B cell (primary cell): ENCODE data around the gene ABLIM3. TPM values are rescaled to one million over a fixed set of nuclear protein-coding genes. Genes with fewer than 3 reads are reported as not detected.

ENCODE experiments used
- ATAC-seq: fragments of 200-7000 bp; cut with Tn5 transposase; one replicate; pipeline ENCODE4 v1.10.0; 2021; ENCODE audit warnings: low read depth, mild to moderate bottlenecking, moderate number of reproducible peaks, moderate library complexity
- CTCF ChIA-PET: fragments of 350-600 bp; sonication (Branson Sonifier 250); formaldehyde crosslinking; loops from one replicate; lab custom pipeline; 2021; ENCODE audit warnings: antibody characterized with exemption, inconsistent platforms; lab: Charles Lee
- POLR2A ChIA-PET: fragments of 350-600 bp; sonication (Branson Sonifier 250); formaldehyde crosslinking; loops from one replicate; lab custom pipeline; 2021; ENCODE audit warnings: antibody characterized with exemption; lab: Charles Lee
- DNase-seq: peaks from one replicate; pipeline ENCODE4 v3.0.0; 2013
- H2AFZ ChIP-seq: 2 replicates; pipeline ENCODE4 v1.6.1; 2012; ENCODE audit warnings: mild to moderate bottlenecking, low read depth, low read length; ENCODE audit not compliant: insufficient read depth, poor library complexity, severe bottlenecking
- H3K27ac ChIP-seq, 2 donors: 1 replicate in 1 of 2; 2 replicates in 1 of 2; pipeline ENCODE4 v1.5.1; 2012 to 2013; ENCODE audit warnings: low read length in 2 of 2, mild to moderate bottlenecking in 2 of 2, moderate library complexity in 1 of 2
- H3K27me3 ChIP-seq, 4 experiments: fragments of 200-600 bp in 1 of 4; sonication (generic) in 1 of 4; replicated peaks in 1 of 4; 1 replicate in 2 of 4; 2 replicates in 2 of 4; pipeline versions ENCODE4 v1.6.1 to v1.7.0; 2013 to 2016; ENCODE audit warnings: low read length in 3 of 4, mild to moderate bottlenecking in 2 of 4, mixed read lengths in 1 of 4, moderate library complexity in 1 of 4; ENCODE audit not compliant: insufficient read depth in 4 of 4, control insufficient read depth in 3 of 4; ENCODE audit errors: control extremely low read depth in 1 of 4
- H3K36me3 ChIP-seq, 2 experiments: replicated peaks in 1 of 2; 1 replicate in 1 of 2; 2 replicates in 1 of 2; pipeline versions ENCODE4 v1.6.1 to v1.7.1; 2013; ENCODE audit warnings: low read length in 1 of 2; ENCODE audit not compliant: insufficient read depth in 2 of 2, control insufficient read depth in 1 of 2; ENCODE audit errors: control extremely low read depth in 1 of 2, extremely low read depth in 1 of 2
- H3K4me1 ChIP-seq, 2 donors: fragments of 200-600 bp in 1 of 2; sonication (generic) in 1 of 2; 1 replicate in 1 of 2; 2 replicates in 1 of 2; pipeline versions ENCODE4 v1.5.1 to v1.6.1; 2013 to 2017; ENCODE audit warnings: low read length in 2 of 2; ENCODE audit not compliant: control insufficient read depth in 2 of 2, insufficient read depth in 2 of 2
- H3K4me2 ChIP-seq: replicated peaks from 2 replicates; pipeline ENCODE3; 2012; ENCODE audit warnings: mild to moderate bottlenecking, low read depth, low read length; ENCODE audit not compliant: poor library complexity, severe bottlenecking
- H3K4me3 ChIP-seq, 5 experiments: fragments of 200-600 bp in 1 of 5; sonication (generic) in 1 of 5; 1 replicate in 3 of 5; 2 replicates in 2 of 5; pipeline versions ENCODE4 v1.5.1 to v1.7.0; 2011 to 2016; ENCODE audit warnings: low read length in 4 of 5, mild to moderate bottlenecking in 4 of 5, low read depth in 2 of 5, control low read depth in 1 of 5, moderate library complexity in 1 of 5; ENCODE audit not compliant: insufficient read depth in 1 of 5; ENCODE audit errors: control extremely low read depth in 1 of 5, extremely low read depth in 1 of 5
- H3K79me2 ChIP-seq: fragments of 200-600 bp; sonication (generic); one replicate; pipeline ENCODE4 v1.6.0; 2016; ENCODE audit warnings: low read length; ENCODE audit not compliant: control insufficient read depth, insufficient read depth
- H3K9ac ChIP-seq: fragments of 200-600 bp; sonication (generic); 2 replicates; pipeline ENCODE4 v1.6.1; 2017; ENCODE audit warnings: mild to moderate bottlenecking, low read length, moderate library complexity
- H3K9me3 ChIP-seq, 3 donors: one replicate each; pipeline versions ENCODE4 v1.6.1 to v1.7.1; 2013; ENCODE audit warnings: low read length in 2 of 3; ENCODE audit not compliant: control insufficient read depth in 2 of 3, insufficient read depth in 1 of 3; ENCODE audit errors: control extremely low read depth in 1 of 3
- H4K20me1 ChIP-seq: 2 replicates; pipeline ENCODE4 v1.6.0; 2012; ENCODE audit warnings: mild to moderate bottlenecking, low read length; ENCODE audit not compliant: insufficient read depth, control insufficient read depth, poor library complexity, severe bottlenecking
- H3K27ac Mint-ChIP-seq: one replicate; pipeline ENCODE4 v1.8.0; 2021; ENCODE audit warnings: mixed read lengths
- H3K27me3 Mint-ChIP-seq: one replicate; pipeline ENCODE4 v1.8.0; 2021; ENCODE audit warnings: mixed read lengths
- H3K4me1 Mint-ChIP-seq: one replicate; pipeline ENCODE4 v1.8.0; 2021; ENCODE audit warnings: mixed read lengths
- H3K4me3 Mint-ChIP-seq: one replicate; pipeline ENCODE4 v1.8.0; 2021; ENCODE audit warnings: mixed read lengths
- H3K9me3 Mint-ChIP-seq: one replicate; pipeline ENCODE4 v1.8.0; 2022; ENCODE audit warnings: mixed read lengths; ENCODE audit not compliant: insufficient read depth
- EZH2 ChIP-seq: IDR thresholded peaks from 2 replicates; pipeline ENCODE4 v1.6.1; 2012; ENCODE audit warnings: borderline replicate concordance, low read depth, mild to moderate bottlenecking, moderate library complexity, low read length; ENCODE audit not compliant: insufficient read depth, poor library complexity, severe bottlenecking
- WGBS: methylation state at CpG from one replicate; pipeline ENCODE4 v1.1.5; 2013; ENCODE audit warnings: missing lambda C conversion rate; ENCODE audit not compliant: insufficient coverage; 5-methylcytosine and 5-hydroxymethylcytosine counted together
- intact Hi-C: fragments of 100-400 bp; cut with micrococcal nuclease; formaldehyde crosslinking; loops from one replicate; pipeline ENCODE4 v1.10.0; 2022
- polyA plus RNA-seq: library from polyadenylated mRNA; depleted of rRNA; stranded (reverse); fragments of >200 nt; gene quantifications from 2 replicates; pipeline ENCODE4 v1.2.3, GENCODE V29; 2012
- total RNA-seq, 2 donors: library from RNA; stranded (reverse); fragments of 120-200 nt in 1 of 2; gene quantifications; 1 replicate in 1 of 2; 2 replicates in 1 of 2; pipeline versions ENCODE4 v1.2.3 to v1.2.4, GENCODE V29; 2013 to 2022
- TF ChIP-seq, protein P1 (sequence below): fragments of 200-600 bp; IDR thresholded peaks from one replicate; pipeline ENCODE4 v1.8.0; 2022; ENCODE audit warnings: antibody characterized with exemption, mild to moderate bottlenecking

The ABLIM3 gene
- total and polyA plus RNA-seq, 2 donors (not counting 1 experiment from before 2014, with no cell fraction given): not detected

DNA sequence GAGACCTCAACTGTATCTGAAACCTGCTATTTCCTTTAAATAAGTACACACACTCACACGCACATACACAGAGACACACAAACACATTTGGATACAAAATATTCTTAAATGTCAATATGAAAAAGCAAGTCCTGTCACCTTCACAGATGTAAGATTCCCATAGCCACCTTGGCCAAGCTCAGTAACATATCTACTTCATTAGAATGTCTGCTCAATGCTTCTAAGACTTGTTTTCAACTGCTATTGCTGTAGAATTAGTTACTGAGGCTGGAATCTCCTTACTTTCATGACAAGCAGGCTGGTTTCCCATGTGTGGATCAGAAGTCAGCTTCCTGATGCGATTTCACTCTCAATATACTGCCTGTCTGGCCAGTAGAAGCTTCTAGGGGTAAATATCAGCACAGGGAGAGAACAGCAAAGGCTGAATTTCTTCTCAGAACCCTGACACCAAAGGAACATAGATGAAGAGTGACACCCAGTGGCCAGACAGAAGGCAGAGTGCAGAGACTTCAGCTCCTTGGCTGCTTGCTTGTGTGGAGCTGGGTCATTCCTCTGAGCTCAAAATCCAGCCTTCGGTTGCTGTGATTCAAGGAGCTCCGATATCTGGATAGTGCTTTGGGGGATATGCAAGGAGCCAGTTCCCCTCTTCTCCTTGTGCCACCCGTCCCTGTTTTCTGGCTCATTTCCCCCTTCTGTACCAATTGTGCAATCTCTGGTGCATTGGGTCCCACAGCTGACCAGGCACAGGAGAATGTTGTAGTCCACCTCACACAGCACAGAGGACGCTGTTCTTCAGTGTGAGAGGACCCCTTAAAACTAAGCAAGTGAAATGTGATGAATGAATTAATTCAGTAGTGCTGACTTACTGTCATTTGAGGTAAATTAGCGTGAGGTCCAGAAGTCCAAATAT lies 26.6 kb upstream of the ABLIM3 start:
- no peaks in the 10 kb centered on the region for H4K20me1 ChIP-seq
- ATAC-seq (no peak), DNase-seq (peak; percentile 21)
- no peak overlapping the region for H3K4me3 ChIP-seq
- no peaks in the 10 kb centered on the region for H3K36me3 ChIP-seq
- ChIA-PET POLR2A (no interaction called here), CTCF (interaction anchor here (0.7 to 3.2 kb wide), 10 partner anchors 10 to 1260 kb away, joined by 3 to 33 read pairs (median 4); no protein-coding TSS in a partner anchor)
- H3K9ac ChIP-seq: no peak overlapping the region
- H3K4me1 ChIP-seq: no peaks in the 10 kb centered on the region
- no peaks in the 10 kb centered on the region for H3K4me1 Mint-ChIP-seq
- no peak overlapping the region for H2AFZ ChIP-seq
- H3K4me2 ChIP-seq: no peak overlapping the region
- no peak overlapping the region for H3K4me3 Mint-ChIP-seq
- no peaks in the 10 kb centered on the region for H3K9me3 ChIP-seq
- intact Hi-C loops: loop anchor here (5.0 to 10.0 kb wide), 3 partner anchors 672 to 1160 kb away; no protein-coding TSS in a partner anchor
- H3K9me3 Mint-ChIP-seq: no peaks in the 10 kb centered on the region
- WGBS: 29% methylated on average over 3 of the region's 7 CpGs
- H3K27me3 Mint-ChIP-seq: peaks cover 31% of the 10 kb centered on the region
- H3K27ac Mint-ChIP-seq: no peak overlapping the region
- no peak overlapping the region for H3K27ac ChIP-seq
- H3K27me3 ChIP-seq: no peaks in the 10 kb centered on the region
- no peaks in the 10 kb centered on the region for H3K79me2 ChIP-seq
- TF ChIP-seq, protein P1, sequence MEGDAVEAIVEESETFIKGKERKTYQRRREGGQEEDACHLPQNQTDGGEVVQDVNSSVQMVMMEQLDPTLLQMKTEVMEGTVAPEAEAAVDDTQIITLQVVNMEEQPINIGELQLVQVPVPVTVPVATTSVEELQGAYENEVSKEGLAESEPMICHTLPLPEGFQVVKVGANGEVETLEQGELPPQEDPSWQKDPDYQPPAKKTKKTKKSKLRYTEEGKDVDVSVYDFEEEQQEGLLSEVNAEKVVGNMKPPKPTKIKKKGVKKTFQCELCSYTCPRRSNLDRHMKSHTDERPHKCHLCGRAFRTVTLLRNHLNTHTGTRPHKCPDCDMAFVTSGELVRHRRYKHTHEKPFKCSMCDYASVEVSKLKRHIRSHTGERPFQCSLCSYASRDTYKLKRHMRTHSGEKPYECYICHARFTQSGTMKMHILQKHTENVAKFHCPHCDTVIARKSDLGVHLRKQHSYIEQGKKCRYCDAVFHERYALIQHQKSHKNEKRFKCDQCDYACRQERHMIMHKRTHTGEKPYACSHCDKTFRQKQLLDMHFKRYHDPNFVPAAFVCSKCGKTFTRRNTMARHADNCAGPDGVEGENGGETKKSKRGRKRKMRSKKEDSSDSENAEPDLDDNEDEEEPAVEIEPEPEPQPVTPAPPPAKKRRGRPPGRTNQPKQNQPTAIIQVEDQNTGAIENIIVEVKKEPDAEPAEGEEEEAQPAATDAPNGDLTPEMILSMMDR: peak; percentile 44
- TF ChIP-seq EZH2: no peak

DNA sequence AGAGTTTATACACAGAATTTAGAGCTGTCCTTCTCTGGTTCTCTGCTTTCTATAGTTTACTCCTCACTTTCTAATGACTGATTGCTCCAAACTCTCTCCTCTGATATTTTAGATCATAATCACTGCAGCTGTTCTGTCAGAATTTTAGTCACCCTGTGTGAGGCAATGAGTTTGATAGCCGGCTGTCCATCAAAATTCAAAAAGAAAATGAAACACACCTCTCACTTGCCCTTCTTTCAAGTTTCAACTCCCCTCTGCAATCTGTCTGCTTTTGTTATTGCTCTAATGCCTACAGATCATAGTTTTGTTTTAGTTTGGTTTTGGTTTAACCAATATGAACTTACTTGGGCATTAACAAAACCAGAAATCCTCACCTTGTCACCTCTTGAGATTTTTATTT lies 23.3 kb upstream of the ABLIM3 start:
- Histone ChIP-seq H2AFZ (no peak overlapping the region), H3K4me2 (no peak overlapping the region), H3K27me3 (no peaks in the 10 kb centered on the region), H4K20me1 (no peaks in the 10 kb centered on the region), H3K27ac (no peak overlapping the region), H3K9ac (no peak overlapping the region), H3K79me2 (no peaks in the 10 kb centered on the region), H3K4me3 (no peak overlapping the region), H3K9me3 (no peaks in the 10 kb centered on the region), H3K4me1 (no peaks in the 10 kb centered on the region), H3K36me3 (no peaks in the 10 kb centered on the region)
- intact Hi-C loops: loop anchor here (10.0 kb wide), 2 partner anchors 943 to 1163 kb away; no protein-coding TSS in a partner anchor
- DNase-seq (no peak), ATAC-seq (no peak)
- POLR2A ChIA-PET: no interaction called here
- Mint-ChIP-seq H3K4me3 (no peak overlapping the region), H3K9me3 (no peaks in the 10 kb centered on the region), H3K4me1 (no peaks in the 10 kb centered on the region), H3K27ac (no peak overlapping the region), H3K27me3 (peaks cover 31% of the 10 kb centered on the region)
- CTCF ChIA-PET: no interaction called here
- WGBS: no CpG with 5 or more reads among the region's 1 CpG
- TF ChIP-seq, protein P1: no peak
- TF ChIP-seq EZH2: no peak
